GM12873 (cell line): ENCODE data around the gene TAF6.

Experiments used
- TF ChIP-seq, protein P1 (sequence below): IDR thresholded peaks from 2 replicates; pipeline ENCODE4 v1.5.1; 2012; ENCODE audit warnings: low read depth, mild to moderate bottlenecking, moderate library complexity, low read length, control low read depth; ENCODE audit not compliant: insufficient read depth; ENCODE audit errors: missing control alignments

Gene TAF6

DNA sequence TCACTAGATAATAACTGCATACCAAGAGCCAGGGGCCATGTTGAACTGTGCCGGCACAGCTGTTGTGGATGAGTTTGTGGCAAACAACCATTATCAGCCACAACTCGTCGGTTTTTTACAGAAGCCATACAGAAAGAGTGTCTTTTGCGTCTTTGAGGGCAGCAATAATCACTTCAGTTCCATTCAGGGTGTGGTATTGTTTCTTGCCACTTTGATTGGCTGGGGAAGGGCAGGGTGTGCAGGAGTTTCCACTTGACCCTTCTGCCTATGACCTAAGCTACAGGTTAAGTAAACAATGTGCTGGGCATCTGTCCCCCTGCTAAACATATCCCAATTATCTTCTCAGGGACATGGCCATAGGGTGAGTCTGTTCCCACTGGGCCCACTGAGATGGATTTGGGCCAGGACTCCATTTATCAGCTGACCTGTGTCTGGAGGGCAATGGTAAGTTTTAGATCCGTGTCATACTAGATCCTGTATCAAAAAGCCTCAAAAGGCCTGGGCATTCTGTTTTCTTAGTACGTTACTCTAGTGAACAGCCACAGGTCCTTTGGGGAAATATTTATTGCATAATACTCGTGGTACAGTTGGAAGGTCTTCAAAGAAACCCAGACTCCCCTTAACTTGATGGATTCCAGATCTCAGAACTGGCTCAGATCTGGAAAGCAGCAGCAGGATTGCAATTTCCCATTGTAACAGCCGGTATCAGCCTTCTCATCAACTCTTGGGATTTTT lies 53.5 kb downstream of the TAF6 start:
- TF ChIP-seq, protein P1, sequence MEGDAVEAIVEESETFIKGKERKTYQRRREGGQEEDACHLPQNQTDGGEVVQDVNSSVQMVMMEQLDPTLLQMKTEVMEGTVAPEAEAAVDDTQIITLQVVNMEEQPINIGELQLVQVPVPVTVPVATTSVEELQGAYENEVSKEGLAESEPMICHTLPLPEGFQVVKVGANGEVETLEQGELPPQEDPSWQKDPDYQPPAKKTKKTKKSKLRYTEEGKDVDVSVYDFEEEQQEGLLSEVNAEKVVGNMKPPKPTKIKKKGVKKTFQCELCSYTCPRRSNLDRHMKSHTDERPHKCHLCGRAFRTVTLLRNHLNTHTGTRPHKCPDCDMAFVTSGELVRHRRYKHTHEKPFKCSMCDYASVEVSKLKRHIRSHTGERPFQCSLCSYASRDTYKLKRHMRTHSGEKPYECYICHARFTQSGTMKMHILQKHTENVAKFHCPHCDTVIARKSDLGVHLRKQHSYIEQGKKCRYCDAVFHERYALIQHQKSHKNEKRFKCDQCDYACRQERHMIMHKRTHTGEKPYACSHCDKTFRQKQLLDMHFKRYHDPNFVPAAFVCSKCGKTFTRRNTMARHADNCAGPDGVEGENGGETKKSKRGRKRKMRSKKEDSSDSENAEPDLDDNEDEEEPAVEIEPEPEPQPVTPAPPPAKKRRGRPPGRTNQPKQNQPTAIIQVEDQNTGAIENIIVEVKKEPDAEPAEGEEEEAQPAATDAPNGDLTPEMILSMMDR: no peak

DNA sequence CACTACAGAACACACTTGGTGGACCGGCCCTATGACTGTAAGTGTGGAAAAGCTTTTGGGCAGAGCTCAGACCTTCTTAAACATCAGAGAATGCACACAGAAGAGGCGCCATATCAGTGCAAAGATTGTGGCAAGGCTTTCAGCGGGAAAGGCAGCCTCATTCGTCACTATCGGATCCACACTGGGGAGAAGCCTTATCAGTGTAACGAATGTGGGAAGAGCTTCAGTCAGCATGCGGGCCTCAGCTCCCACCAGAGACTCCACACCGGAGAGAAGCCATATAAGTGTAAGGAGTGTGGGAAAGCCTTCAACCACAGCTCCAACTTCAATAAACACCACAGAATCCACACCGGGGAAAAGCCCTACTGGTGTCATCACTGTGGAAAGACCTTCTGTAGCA lies 55.0 kb downstream of the TAF6 start:
- TF ChIP-seq, protein P1: no peak

DNA sequence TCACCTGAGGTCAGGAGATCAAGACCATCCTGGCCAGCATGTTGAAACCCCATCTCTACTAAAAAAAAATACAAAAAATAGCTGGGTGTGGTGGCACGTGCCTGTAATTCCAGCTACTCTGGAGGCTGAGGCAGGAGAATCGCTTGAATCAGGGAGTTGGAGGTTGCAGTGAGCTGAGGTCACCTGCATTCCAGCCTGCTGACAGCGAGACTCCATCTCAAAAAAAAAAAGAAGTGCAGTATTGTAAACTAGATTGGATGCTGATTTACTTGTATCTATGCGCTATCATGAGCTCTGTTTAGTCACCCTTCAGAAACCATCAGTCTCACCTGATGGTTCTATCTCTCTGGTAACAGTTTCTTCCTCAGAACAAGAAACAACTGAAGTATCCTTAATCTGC lies 55.8 kb downstream of the TAF6 start:
- TF ChIP-seq, protein P1: no peak

DNA sequence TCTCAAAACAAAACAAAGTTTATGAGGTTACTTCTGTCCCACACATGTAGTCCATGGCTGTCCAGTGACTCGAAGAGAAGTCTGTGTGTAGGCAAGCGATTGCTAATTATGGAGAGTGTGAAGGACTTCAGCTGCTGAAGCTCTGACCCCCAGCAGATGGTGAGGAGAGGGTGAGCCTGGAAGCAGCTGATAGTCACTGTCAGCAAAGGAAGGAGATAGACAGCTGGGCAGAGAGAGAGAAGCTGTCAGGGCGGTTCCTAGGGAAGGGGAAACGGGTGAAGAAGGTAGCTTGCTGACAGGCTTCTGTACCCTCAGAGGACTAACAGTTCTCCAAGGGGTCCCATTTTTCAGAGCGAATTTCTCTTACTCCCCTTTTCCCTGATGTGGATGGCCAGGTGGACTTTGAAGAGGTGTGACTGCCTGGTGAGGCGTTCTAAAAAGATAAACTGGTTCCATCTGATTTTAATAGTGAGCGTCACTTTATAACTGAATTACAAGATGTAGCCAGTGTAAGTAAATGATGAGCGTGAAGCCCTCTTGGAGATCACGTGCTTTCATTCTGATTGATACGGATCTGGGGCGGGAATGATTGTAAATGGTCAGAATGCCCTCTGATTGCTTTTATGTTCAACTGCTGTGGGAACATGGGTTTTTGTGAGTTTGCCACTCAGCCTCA lies 57.5 kb downstream of the TAF6 start:
- TF ChIP-seq, protein P1: no peak

GRCh38 chr7:100059251-100059739 lies 59.9 kb downstream of the TAF6 start:
- TF ChIP-seq, protein P1: no peak
